HG03135 (cell line): ENCODE measurements around the gene HDAC7.

ENCODE experiments used
- ATAC-seq: cut with Tn5 transposase; IDR thresholded peaks from one replicate; pipeline ENCODE4 v1.9.1; 2021; ENCODE audit warnings: mild to moderate bottlenecking, moderate library complexity; ENCODE audit not compliant: unreplicated experiment

Gene HDAC7

DNA sequence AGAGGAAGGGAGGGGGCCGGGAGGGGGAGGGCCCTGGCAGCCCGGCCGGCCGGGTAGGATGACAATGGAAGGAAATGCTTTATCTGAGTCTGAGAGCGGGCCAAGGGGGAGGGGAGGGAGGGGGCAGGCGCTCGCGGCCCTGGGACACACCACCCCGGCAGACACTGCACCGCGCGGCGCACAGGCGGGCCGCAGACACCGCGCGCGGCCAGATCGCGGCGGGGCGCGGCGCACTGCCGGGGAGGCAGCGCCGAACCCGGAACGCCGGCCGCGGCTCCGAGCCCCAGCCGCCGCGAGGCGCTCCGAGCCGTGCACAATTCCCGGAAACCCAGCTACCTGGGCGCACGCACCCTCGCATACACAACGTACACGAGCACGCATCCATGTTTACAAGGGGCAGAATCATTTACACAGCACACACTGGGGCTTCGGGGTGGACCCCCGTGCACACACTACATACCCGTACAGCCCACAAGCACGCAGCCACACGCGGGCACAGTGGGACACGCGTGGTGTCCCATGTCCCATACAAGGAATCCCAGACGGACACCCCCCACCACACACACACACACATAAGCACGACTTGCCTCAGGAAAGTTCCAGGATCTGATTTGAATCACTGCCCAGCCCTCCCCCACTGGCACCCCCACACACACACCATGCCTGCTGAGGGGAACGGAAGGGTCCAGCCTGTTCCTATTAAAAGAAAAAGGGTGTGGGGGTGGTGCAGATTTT, at the start of gene HDAC7:
Gene HDAC7, minus strand, starts transcription at position 8 of the 735 bp plus-strand sequence. CDS start 118 bp downstream, outside the sequence.
- peak; percentile 43 for ATAC-seq

DNA sequence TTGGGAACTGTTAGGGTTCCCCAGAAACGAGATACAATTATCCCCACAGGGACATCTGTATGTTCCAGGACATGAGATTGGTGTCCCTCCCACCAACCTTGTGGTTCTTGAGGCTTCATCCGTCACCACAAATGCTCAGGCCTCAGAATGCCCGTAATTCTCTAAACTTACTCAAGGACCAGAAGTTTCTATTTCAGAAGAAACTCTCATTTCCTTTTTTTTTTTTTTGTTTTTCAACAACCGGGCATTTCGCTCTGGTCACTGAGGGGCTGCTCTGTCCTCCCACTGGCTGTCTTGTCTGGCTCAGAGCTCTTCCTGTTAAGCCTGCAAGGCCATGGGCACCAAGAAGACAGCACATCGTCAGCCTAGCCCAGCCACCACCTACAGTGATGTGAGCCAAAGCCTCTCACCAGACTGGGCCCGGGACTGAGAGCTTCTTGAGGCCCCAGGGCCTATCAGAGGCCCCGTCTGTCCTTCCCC, 48.9 kb upstream of the HDAC7 start:
- peak; percentile 65 for ATAC-seq

DNA sequence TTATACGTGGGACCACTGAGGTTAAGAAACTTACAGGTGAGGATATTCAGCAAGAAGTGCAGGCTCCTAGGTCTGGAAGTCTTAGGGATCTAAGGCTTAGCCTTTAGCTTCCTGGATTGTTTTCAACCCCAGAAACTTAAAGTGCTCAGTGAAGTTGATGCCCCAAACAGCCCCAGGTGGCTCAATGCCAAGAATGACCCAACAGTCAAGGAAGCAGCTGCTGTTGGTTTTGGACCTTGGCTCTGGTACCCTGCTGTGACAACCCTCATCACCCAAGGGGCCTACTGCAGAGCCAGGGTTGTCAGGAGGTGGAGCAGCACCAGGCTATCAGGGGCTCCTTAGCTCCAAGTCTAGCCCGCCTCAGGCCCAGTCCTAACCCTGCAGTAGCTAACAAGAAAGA, 48.3 kb upstream of the HDAC7 start:
- peak; percentile 6 for ATAC-seq

DNA sequence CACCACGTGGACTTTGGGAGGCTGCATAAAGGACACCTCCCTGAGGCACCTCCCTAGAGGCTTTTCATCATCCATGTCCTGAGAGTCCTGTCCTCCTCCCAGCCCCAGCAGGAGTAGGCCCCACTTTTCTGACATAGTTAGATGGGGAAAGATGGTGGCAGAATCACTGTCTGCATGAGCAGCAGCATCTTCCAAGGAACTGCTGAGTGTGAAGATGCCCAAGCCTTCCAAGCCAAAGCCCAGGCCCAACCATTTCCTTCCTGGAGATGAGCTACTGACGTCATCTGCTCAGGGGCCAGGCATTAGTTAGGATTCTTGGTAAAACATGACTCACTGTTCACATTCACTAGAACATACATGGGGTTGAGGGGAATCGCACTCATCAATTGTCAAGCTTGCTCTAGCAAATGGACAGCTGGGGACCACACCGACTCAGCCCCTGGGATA, 47.8 kb upstream of the HDAC7 start:
- ATAC-seq, result no peak

DNA sequence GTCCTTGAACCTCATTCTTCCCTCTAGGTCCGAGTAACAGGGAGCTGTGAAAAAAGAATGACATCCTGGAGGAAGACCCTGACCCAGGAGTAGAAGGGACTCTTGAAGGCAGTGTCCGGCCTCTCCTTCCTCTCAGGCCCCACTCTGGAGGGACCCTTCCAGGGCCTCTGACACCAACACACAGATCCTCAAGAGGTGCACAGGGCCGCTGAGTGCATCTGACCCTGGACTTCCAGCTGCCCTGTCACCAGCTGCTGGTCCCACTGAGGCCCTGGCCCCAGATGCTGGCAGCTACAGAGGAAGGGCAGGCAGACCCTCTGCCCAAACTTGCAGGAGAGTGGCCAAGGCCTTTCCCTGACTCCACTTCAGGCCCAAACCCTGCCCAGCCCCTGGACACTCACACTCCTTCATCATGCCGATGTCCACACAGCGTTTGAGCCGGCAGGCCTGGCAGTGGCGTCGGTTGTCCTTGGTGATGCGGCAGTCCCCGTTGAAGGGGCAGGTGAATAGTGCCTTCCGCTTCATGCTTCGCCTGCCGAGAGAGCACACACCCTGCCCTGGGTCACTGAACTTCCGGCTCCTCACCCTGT, 45.0 kb upstream of the HDAC7 start:
- ATAC-seq, result no peak

DNA sequence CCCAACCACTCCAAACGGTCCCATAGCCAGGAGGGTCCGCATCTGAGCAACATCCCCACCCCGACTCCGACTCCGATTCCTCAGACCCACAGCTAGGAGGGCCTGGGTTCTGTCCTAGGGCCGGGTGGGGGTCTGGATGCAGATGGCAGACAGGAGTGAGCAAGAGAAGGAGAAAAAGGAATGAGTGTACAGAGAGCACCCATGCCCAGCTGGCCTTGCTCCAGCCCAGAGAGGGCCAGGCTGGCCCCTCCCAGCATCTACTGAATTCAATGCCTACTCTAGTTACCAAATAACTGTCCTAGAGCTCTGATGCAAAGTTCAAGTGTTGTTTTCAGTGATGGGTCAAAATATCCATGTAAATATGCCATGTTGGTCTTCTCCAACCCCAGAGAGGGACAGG, 44.3 kb upstream of the HDAC7 start:
- no peak for ATAC-seq

DNA sequence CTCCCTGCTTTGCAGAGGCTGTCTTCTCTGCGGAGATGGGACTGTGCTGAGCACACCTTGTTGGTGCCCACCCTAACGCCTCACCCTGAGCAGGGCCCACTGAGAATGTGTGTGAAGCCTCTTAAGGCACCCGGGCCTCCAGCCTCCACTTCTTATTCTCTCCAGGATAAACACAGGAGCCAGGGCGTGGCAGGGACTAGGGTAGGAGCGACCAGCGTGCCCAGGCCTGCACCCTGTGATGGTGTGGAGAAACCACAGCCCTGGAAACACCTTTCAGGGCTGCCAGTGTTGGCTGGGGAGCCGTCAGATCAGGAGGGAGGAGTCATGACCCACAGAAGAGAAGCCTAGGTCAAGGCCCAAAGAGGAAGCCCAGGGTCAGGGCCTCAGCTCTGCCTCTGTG, 43.8 kb upstream of the HDAC7 start:
- ATAC-seq, result no peak

DNA sequence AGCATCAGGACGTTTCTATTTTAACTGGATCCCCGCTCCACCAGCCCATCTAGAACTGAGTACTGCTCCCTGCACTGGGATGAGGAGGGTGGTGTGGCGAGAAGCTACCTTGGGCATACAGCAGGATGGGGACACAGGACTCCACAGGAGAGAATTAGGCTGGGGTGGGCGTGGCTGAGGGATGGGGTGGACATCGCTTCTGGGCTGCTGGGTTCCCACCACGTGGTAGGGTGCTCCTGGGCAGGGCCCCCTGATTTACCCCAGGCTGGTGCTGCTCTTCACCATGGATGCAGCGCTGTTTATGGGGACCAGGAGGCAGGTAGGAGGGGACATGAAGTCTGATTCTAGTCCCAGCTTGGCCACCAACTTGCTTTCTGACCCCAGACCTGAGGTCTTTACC, 43.2 kb upstream of the HDAC7 start:
- ATAC-seq, result no peak

DNA sequence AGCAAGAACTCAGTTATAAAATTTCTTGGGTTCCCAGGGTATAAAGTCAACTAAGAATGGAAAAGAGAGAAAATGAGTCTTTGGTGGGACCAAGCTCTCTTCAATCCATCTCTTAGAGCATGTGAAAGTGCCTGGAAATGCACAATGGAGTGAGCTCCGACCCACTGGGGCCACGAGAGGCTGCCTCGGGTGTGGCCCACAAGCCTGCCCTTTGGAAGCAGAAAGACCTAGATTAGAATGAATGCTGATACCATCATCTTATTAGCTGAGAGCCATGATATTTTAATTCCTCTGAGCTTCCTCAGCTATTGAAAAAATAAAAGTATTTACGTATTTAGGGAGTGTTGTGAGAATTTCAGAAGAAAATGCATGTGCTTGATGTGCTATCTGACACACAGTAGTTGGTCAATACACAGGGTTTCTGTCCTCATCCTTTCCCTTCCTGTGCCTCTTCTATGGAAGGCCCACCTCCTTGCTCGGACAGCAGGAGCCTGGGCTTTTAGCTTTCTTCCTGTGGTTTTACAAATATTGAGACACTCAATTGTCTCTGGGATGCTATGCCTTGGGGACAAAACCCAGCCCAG, 42.6 kb upstream of the HDAC7 start:
- ATAC-seq, result no peak

DNA sequence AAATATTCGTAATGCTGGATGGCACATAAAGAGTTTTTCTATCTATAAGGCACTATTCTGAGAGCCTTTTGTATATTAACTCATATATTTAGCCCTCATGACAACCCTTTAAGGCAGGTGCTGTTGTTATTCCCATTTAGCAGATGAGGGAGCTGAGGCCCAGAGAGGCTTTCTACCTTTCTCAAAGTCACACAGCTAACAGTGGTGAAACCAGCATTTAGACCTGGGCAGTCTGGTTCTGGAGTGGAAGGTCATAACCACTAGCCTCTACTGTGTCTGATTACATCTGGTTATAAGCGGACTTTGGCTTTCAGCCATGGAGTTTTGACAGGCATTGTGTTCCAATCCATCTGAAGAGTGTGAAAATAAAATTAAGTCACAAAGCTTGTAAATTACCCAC, 41.2 kb upstream of the HDAC7 start:
- ATAC-seq, result no peak

DNA sequence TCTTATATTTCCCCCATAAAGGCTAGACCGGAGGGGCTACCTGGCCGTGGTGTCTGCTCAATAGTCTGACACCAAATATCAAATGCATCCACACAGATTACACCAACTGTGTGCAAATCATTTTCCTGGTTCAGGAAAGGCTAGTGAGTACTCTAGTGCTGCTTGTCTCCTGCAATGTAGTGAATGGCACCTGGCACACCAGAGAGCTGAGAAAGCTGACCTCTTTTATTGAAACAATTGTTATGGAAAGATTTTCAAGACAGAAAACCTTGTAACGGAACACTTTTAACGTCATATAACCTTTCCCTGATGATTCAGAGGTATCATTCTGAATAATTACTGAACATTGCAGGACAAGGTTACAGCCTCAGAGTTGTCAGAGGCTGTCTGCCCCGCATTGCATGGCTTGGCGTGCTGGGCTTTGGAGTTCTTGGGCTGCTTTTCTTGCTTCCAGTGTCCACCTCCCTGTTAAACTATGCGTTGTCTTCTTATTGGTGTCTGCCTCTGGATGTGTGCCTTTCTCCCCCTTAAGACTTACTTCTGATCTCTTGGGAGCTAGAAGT, 40.7 kb upstream of the HDAC7 start:
- ATAC-seq, result no peak

DNA sequence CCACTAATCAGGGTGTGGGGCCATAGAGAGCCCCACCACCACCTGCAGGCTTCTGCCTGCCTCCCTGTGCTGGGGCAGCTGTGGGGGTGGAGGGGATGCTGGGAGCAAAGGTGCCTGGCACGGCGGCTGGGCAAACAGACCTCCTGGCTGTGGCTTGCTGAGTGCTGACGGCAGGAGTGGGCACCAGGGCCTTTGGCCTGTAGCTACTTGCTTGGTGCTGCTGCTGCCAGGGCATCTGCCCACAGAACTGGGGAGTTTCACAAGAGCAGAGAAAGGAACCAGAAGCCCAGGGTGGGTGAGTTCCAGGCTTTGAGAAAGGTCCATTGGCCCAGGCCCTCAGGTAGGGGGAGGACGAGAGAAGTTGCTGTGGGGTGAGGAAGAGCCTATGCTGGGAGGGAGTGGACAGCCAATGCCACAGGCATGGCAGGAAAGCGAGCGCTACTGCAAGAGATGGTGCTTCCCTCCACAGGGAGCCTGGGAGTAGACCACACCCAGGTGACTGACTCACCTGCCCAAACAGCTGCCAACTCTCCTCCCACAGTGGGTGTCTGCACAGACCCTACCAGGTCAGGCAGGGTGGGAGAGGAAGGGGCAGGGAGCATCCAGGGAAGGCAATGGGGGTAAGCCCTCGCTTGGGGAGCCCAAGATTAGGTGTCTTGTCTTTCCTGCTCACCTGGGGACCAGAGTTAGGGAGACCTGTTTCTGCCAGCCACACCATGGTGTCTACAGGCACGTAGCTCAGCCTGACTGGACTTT, 39.0 kb upstream of the HDAC7 start:
- no peak for ATAC-seq

DNA sequence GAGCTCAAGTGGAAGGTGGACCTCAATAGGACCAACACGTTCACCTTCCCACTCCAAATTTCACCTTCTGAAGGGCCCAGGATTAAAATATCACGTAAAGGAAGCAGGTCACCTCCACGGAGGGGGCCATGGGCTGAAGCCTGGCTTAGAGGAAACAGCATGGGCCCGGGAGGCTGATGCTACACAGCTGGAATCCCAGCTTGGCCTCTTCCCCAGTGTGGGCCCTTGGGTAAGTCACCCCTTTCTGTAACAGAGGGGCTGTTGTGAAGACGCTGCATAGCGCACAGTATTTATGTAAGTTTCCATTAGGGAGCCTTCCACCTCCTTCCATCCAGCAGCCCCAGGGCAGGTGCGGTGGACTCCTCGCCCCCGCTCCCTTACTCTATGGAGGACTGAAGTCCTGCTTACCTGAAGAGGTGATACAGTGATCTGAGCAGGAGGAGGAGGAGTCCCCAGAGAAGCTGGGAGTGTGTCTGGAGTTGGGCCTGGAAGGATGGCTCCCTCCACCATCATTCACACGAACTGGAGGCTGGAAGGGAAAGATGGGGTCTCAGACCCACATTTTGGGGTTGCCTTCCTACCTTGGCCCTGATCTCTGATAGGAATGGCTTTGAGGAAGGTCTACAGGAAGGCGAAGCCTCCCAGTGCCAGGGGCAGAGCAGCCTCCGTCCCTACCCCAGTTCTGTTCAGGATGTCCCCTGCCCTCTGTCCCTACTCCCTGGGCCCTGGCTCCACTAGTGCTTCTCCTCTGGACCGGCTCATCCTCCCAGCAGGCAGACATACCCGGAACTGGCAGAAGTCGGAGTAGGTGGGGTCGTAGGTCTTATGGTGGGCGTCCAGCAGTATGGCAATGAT, 37.2 kb upstream of the HDAC7 start:
- no peak for ATAC-seq

DNA sequence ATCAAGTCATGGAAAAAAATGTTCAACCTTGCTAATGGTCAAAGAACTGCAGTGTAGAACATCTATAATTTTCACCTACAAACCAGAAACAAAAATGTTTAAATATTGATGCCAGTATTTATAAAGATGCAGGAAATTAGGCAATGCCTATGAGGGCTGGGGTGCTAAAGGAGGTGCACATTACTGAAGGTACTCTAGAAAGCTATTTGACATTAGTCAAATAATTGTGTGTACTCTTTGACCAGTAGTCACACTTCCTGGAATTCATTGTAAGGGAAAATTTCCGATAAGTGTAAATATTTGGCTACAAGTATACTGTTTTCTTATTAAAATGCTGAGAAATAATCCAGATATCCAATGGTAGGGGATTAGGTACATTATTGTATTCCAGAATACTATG, 36.4 kb upstream of the HDAC7 start:
- ATAC-seq, result no peak

DNA sequence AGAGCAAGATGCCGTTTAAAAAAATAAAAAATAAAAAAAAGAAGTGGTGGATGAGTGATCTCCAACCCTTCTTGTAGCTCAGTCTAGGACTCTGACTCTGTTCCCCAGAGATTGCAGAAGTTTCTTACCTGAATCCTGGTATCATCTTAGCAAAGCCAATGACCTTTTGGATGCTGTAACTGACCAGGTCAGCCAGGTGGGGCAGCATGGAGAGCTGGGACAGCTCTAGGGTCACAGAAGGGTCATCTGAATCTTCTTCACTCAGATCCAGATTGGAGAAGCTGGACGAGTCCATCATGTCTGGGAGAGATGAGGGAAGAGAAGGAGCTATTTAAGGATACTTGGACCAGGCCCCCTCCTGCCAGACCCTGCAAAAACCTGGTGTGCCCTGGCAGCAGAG, 35.8 kb upstream of the HDAC7 start:
- ATAC-seq, result no peak

DNA sequence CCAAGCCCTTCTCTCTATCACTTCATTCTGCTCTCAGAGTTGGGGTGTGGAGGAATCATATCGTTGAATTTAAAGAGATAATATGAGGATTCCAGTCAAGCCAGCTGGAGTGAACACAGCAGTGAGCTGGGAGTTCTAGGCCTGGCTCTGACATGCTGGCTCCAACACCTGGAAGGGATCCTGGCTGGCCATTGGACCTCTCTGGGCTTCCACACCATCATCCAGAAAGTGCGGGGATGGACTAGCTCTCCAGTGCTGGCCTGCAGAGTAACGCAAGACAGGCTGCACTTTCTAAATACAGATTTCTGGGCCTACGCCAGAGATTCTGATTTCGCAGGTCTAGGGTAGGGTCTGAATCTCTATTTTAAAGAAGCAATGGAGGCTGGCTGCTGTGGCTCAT, 34.8 kb upstream of the HDAC7 start:
- ATAC-seq, result no peak

DNA sequence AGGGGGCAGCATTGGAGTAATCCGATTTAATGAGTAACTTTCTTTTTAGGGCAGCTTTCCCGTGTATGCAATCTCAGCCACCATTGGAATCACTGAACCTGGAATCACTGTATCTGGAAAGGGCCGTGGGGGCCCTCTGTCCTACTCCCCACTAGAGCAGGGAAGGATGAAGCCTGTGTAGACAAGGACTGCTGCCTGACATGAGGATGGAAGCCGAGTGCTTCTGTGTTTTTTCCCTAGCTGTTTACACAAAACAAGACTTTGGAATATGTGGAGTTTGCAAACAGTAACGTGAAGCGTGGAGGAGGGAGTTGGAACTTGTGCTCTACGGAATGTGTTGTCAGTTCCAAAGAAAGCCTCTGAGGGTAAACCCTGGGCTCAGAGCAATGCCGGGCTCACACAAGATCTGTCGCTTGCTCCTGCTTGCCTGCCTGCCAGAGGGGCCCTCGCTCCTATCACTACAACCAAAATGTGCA, 32.4 kb upstream of the HDAC7 start:
- ATAC-seq, result no peak

DNA sequence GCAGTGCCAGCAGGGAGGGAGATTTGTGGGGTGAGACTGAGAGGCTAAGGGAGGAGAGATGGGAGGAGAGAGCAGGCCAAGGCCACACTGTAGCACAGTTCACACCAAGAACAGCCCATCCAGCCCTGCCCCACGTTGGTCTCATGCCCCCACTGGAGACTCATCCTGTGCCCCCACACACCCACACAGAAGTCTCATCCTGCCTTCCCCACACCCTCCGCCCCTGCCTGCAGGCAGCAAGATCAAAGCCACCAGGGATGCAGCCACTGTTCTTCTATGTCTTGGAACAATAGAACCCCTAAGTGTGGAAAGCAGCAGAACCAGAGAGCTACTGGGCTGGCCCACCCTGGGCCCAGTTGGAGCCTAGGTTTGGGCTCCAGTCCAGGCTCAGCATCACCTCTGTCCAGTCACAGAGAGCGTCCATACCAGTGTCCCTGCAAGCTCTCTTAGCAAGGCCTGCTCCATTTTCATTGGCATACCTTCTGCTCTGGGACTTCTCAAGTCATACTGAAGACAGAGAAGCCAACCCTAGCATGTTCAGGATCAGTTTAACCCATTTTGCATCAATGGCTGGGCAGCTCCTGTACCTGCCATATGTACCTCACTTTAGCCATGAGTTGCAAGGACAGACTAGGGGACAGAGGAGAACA, 31.7 kb upstream of the HDAC7 start:
- no peak for ATAC-seq
